ENCODE measurements around the gene MBOAT1.

DNA sequence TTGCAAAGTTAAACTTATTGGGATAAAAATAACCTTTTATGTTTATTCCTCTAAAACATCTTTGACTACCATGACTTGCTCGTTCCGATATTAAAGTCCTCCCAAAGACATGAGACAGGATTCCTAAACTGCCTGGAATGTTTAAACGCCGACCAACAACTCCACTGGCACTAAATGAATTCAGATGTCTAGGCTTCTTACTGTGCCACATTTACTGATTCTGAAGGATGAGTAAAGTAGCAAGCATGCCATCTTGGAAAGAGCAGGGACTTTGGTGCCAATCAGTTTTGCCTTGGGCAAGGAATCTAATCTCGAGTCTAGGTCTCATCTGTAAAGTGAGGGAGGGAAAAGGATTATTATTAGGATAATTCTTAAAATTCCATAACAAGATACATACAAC lies 25.3 kb downstream of the MBOAT1 start:
- TF ChIP-seq, protein P1, sequence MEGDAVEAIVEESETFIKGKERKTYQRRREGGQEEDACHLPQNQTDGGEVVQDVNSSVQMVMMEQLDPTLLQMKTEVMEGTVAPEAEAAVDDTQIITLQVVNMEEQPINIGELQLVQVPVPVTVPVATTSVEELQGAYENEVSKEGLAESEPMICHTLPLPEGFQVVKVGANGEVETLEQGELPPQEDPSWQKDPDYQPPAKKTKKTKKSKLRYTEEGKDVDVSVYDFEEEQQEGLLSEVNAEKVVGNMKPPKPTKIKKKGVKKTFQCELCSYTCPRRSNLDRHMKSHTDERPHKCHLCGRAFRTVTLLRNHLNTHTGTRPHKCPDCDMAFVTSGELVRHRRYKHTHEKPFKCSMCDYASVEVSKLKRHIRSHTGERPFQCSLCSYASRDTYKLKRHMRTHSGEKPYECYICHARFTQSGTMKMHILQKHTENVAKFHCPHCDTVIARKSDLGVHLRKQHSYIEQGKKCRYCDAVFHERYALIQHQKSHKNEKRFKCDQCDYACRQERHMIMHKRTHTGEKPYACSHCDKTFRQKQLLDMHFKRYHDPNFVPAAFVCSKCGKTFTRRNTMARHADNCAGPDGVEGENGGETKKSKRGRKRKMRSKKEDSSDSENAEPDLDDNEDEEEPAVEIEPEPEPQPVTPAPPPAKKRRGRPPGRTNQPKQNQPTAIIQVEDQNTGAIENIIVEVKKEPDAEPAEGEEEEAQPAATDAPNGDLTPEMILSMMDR (IDR thresholded peaks at IDR 0.05) = no peak
- no peak for TF ChIP-seq POLR2A (IDR thresholded peaks at IDR 0.05)
